ENCODE data around the gene CDK14. TPM values are rescaled to one million over a fixed set of nuclear protein-coding genes. Genes with fewer than 3 reads are reported as not detected.

CDK14 gene
- total and polyA plus RNA-seq, 2 donors (not counting 1 experiment from before 2014, with no cell fraction given): 23.6 to 41.1 TPM

DNA sequence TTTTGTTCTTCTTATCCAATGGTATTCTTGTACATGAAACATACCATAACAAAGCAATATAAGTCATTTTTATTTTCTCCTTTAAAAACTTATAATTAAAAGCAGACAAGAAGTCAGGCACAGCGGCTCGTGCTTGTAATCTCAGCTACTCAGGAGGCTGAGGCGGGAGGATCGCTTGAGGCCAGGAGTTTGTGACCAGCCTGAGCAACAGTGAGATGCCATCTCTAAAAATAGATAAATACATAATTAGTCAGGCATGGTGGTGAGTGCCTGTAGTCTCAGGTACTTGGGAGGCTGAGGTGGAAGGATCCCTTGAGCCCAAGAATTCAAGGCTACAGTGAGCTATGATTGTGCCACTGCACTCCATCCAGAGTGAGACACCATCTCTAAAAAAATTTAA, 473.0 kb downstream of the CDK14 start:
- Histone ChIP-seq H3K4me2 (ENCODE audit: extremely low read depth, insufficient read depth, low read length) (no peak overlapping the region), H3K4me1 (ENCODE audit: control insufficient read depth, extremely low read depth, insufficient read depth, low read length) (peaks cover 2% of the 10 kb centered on the region), H3K36me3 (ENCODE audit: control insufficient read depth, insufficient read depth, low read length) (no peaks in the 10 kb centered on the region), H3K4me3 (replicated peaks in 1 of 4; ENCODE audit: control extremely low read depth in 1 of 4, insufficient read depth in 1 of 4, low read depth in 3 of 4, low read length in 4 of 4) (no peak overlapping the region), H4K20me1 (ENCODE audit: control insufficient read depth, extremely low read depth, insufficient read depth, low read length) (no peaks in the 10 kb centered on the region), H3K79me2 (ENCODE audit: control insufficient read depth, insufficient read depth, low read length) (no peaks in the 10 kb centered on the region), H2AFZ (ENCODE audit: low read length) (no peak overlapping the region), H3K27me3 (ENCODE audit: control insufficient read depth, insufficient read depth, low read length) (no peaks in the 10 kb centered on the region), H3K9ac (ENCODE audit: insufficient read depth, low read length) (no peak overlapping the region), H3K27ac (ENCODE audit: insufficient read depth, low read length) (no peak overlapping the region), H3K9me3 (ENCODE audit: control insufficient read depth, insufficient read depth, low read depth, low read length) (no peaks in the 10 kb centered on the region)
- TF ChIP-seq, protein P1, sequence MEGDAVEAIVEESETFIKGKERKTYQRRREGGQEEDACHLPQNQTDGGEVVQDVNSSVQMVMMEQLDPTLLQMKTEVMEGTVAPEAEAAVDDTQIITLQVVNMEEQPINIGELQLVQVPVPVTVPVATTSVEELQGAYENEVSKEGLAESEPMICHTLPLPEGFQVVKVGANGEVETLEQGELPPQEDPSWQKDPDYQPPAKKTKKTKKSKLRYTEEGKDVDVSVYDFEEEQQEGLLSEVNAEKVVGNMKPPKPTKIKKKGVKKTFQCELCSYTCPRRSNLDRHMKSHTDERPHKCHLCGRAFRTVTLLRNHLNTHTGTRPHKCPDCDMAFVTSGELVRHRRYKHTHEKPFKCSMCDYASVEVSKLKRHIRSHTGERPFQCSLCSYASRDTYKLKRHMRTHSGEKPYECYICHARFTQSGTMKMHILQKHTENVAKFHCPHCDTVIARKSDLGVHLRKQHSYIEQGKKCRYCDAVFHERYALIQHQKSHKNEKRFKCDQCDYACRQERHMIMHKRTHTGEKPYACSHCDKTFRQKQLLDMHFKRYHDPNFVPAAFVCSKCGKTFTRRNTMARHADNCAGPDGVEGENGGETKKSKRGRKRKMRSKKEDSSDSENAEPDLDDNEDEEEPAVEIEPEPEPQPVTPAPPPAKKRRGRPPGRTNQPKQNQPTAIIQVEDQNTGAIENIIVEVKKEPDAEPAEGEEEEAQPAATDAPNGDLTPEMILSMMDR (conservative IDR thresholded peaks at IDR 0.05 in 1 of 2, IDR thresholded peaks at IDR 0.05 in 1 of 2; ENCODE audit: low read depth in 1 of 2, low read length in 2 of 2): no peak
- no peak for TF ChIP-seq EZH2 (IDR thresholded peaks at IDR 0.05; ENCODE audit: low read length, missing control alignments)
- DNase-seq (ENCODE audit: low read depth in 2 of 2): no peak

DNA sequence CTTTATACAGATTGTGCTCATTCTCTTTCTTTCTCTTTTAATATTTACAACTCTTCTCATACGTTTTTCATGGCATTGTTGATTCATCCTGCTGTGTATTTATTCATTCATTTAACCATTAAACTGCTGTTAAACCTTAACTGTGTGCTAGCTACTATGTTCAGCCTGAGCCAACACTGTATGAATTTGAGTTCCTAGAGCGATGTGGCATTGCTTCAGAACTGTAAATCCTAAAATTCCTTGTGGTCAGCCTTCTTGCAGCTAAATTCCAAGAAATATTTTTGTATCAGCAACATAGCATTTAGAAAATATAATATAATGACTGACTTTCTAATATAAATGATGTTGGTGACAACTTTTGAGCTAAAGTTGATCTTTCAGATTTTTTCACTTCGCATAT, 483.4 kb downstream of the CDK14 start:
- no peaks in the 10 kb centered on the region for H4K20me1 ChIP-seq (ENCODE audit: control insufficient read depth, extremely low read depth, insufficient read depth, low read length)
- H3K79me2 ChIP-seq (ENCODE audit: control insufficient read depth, insufficient read depth, low read length): no peaks in the 10 kb centered on the region
- H3K9me3 ChIP-seq (ENCODE audit: control insufficient read depth, insufficient read depth, low read depth, low read length): no peaks in the 10 kb centered on the region
- H3K9ac ChIP-seq (ENCODE audit: insufficient read depth, low read length): no peak overlapping the region
- TF ChIP-seq, protein P1 (conservative IDR thresholded peaks at IDR 0.05 in 1 of 2, IDR thresholded peaks at IDR 0.05 in 1 of 2; ENCODE audit: low read depth in 1 of 2, low read length in 2 of 2): no peak
- peak overlapping the region; percentile 26 for H3K4me2 ChIP-seq (ENCODE audit: extremely low read depth, insufficient read depth, low read length)
- H2AFZ ChIP-seq (ENCODE audit: low read length): no peak overlapping the region
- H3K36me3 ChIP-seq (ENCODE audit: control insufficient read depth, insufficient read depth, low read length): no peaks in the 10 kb centered on the region
- H3K4me3 ChIP-seq (replicated peaks in 1 of 4; ENCODE audit: control extremely low read depth in 1 of 4, insufficient read depth in 1 of 4, low read depth in 3 of 4, low read length in 4 of 4): no peak overlapping the region
- DNase-seq (ENCODE audit: low read depth in 2 of 2): peak; percentile 66 to 75
- H3K4me1 ChIP-seq (ENCODE audit: control insufficient read depth, extremely low read depth, insufficient read depth, low read length): peaks cover 8% of the 10 kb centered on the region
- no peaks in the 10 kb centered on the region for H3K27me3 ChIP-seq (ENCODE audit: control insufficient read depth, insufficient read depth, low read length)
- no peak overlapping the region for H3K27ac ChIP-seq (ENCODE audit: insufficient read depth, low read length)

DNA sequence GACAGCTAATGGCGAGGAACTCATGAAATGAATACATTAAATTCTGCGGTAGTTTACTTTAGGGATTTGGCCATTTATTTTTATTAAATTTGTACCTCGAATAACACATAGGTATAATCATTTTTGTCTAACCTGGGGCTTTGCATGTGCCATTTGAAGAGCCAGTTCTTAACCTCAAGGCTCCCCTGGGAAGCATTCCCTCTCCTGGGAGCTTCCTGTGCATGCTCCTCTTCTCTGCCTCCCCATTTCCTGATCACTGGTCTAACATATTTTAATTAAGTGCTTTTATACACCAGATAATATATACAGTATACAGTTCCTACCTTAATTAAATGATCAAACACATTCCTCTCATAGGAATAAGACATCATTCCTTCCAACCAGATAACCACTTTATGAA, 484.2 kb downstream of the CDK14 start:
- no peaks in the 10 kb centered on the region for H3K79me2 ChIP-seq (ENCODE audit: control insufficient read depth, insufficient read depth, low read length)

More for the DNA sequence above, 484.2 kb downstream of the CDK14 start:
- H3K4me1 ChIP-seq (ENCODE audit: control insufficient read depth, extremely low read depth, insufficient read depth, low read length): peaks cover 8% of the 10 kb centered on the region
- H3K36me3 ChIP-seq (ENCODE audit: control insufficient read depth, insufficient read depth, low read length): no peaks in the 10 kb centered on the region
- H3K27me3 ChIP-seq (ENCODE audit: control insufficient read depth, insufficient read depth, low read length): no peaks in the 10 kb centered on the region
- no peak overlapping the region for H3K27ac ChIP-seq (ENCODE audit: insufficient read depth, low read length)
- H4K20me1 ChIP-seq (ENCODE audit: control insufficient read depth, extremely low read depth, insufficient read depth, low read length): no peaks in the 10 kb centered on the region
- no peak overlapping the region for H3K9ac ChIP-seq (ENCODE audit: insufficient read depth, low read length)
- H2AFZ ChIP-seq (ENCODE audit: low read length): no peak overlapping the region
- H3K4me2 ChIP-seq (ENCODE audit: extremely low read depth, insufficient read depth, low read length): no peak overlapping the region
- peak in 1 of 2 donors; percentile 6 for DNase-seq (ENCODE audit: low read depth in 2 of 2)
- no peak overlapping the region for H3K4me3 ChIP-seq (replicated peaks in 1 of 4; ENCODE audit: control extremely low read depth in 1 of 4, insufficient read depth in 1 of 4, low read depth in 3 of 4, low read length in 4 of 4)
- TF ChIP-seq, protein P1 (conservative IDR thresholded peaks at IDR 0.05 in 1 of 2, IDR thresholded peaks at IDR 0.05 in 1 of 2; ENCODE audit: low read depth in 1 of 2, low read length in 2 of 2): no peak
- no peak for TF ChIP-seq EZH2 (IDR thresholded peaks at IDR 0.05; ENCODE audit: low read length, missing control alignments)
- H3K9me3 ChIP-seq (ENCODE audit: control insufficient read depth, insufficient read depth, low read depth, low read length): no peaks in the 10 kb centered on the region

Data from fibroblast of lung (primary cell).